Amniotic stem cell (primary cell): ENCODE results near the gene TMEM178A.
"Not testable (repeated sequence)": the region's sequence is repeated elsewhere in the genome, so short reads cannot be mapped to it uniquely, and the experiment has no call there.

Experiments
- DNase-seq: peaks from one replicate; lab custom pipeline; 2025; lab: John Stamatoyannopoulos, UW

Gene TMEM178A

GRCh38 chr2:39648580-39648979 lies 17.1 kb upstream of the TMEM178A start:
- DNase-seq: no peak

- DNase-seq: no peak
Measured at GRCh38 chr2:39649511-39649910, 16.2 kb upstream of the TMEM178A start.

DNA sequence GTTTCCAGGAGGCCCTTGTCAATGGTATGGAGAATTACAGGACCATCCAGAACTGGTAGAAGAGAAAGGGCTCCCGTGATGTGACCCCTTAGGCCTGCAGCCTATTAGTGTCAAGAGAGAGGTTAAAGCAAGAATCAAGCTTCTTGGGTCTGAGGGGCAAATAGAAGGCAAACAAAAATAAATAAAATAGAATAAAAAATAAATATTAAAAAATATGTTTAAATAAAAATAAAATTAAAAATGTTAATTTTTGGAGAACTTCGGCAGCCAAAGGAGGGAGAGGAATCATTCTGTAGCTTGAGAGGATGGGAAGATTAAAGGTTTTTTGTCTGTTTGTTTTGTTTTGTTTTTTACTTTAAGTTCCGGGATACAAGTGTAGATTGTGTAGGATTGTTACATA lies 15.2 kb upstream of the TMEM178A start:
- no peak for DNase-seq

- DNase-seq: not testable (repeated sequence)
Measured at GRCh38 chr2:39656215-39656614, 9.5 kb upstream of the TMEM178A start.

GRCh38 chr2:39657287-39657937 lies 8.3 kb upstream of the TMEM178A start:
- no peak for DNase-seq

- no peak for DNase-seq
Measured at GRCh38 chr2:39658371-39658770, 7.3 kb upstream of the TMEM178A start.

DNA sequence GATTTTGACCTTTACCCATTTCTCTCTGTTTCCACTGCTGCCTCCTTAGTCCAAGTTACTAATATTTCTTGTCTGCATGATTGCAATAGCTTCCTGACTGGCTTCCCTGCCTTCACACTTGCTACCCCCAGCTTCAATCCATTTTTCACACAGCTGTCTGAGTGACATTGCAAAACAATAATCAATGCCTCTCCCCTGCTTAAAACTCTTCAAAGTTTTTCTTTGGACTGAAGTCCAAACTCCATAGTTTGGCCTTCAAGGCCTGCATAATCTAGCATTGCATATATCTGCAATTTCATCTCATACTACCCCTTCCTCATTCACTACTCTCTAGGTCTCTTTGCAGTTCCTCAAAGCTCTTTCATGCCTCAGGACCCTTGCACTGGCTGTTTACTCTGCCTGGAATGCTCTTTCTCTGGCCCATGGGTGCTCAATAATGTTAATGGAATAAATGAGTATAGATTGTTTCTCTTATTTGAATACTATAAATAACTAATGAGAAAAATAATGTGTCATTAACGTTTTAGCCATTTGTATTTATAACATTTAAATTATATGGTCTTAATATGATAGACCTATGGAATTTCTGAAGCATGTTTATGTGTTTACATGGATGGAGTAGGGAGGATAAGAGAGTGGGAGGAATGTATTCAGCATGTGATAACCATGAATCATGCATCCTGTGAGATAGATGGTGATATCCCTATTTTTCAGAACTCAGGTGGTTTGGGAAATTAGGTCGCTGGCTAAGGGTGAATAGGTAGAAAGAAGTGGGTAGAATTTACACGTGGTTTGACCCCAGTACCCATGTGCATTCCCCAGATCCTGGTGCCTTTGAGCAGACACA lies 5.7 kb upstream of the TMEM178A start:
- DNase-seq: no peak

DNA sequence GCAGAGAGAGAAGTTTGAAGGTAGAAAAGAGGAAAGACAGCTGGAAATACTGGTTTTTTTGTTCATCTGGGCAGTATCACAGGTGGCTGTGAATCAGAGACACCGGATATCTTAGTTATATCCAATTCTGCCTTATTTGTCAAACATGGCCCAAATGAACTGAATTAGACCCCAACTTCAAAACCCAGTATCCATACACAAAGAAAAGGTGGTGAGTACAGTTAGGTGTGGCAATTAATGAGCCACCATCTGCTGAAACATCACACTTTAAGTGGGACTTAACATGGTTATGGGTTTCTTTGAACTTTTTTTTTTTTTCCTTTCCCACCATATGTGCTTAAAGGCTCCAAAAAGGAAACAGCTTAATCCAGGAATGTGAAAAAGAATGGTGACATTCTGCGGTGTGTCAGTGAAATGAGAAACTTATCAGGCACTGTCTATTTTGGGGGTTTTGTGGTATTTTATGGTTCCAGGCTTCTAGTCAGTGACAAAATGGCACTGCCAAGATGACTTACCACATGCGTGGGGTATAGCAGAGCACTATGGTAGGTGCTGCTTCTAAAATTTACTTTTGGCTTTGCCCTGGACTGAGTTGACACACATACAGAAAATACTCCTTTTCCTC lies 5.0 kb upstream of the TMEM178A start:
- DNase-seq: no peak

- DNase-seq: no peak
Measured at GRCh38 chr2:39661826-39662225, 3.9 kb upstream of the TMEM178A start.

DNA sequence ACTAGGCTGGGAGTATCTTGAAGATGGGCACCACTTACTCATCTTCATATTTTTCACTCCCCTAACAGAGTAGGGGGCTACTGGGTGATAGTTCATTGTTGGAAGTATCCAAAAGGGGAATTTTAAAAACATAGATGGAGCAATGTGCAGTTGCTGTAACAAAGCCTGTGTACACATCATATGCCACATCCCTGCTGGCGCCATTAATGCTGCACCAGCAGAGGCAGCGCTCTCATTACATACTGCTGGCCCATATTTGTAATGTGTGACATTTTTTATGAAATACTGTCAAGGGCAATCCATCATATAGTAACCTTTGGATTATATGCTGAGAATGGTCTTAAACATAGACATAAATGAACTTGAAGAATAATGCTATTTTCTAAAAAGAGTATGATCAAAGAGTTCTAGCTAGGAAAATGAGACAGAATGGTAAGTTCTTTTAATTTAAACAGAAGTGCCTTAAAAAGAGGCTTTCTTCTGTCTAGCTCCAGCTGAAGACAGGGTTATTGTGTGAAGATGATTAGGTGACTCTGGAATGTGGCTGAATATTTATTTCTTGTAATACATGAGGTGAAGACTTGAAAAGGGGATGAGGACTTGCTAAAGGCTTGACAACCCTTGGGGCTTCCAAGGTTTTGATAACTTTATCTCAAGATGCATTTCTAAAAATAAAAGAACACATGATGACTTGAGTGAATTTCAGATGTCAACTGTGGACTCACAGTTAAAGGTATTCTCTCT lies 2.4 kb upstream of the TMEM178A start:
- no peak for DNase-seq

- no peak for DNase-seq
Measured at GRCh38 chr2:39664232-39664887, 1.4 kb upstream of the TMEM178A start.

DNA sequence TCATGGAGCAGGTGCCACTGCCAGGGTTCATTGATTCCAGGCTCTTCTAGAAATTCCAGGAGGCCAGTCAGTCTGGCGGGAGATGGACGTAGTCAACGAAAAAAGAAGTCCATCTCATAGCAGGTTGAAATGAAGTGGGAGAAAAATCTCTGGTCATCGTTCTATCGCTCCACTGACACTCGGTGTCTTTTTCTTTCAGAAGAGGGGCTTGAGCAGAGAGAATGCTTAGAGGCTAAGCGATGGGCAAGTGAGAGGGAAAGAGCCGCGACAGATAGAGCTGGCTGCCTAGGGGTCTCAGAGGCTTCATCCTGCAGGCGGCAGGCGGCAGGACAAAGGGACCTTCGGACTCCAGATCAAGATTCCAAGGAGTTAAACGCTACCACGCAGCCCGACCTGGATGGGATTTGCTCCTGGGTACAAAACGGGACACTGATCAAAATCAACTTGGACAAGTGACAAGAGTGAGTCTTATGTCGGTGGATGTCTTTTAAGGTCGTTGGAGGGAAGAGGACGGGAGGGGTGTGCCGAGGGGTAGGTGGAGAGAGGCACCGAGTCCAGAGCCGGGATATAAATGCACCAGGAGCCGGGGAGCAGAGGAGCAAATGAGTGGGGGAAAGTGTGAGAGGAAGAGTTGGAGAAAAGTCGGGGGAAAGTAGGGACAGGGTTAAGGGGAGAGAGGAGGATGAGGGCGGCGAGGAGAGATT lies 677 bp upstream of the TMEM178A start:
- no peak for DNase-seq

DNA sequence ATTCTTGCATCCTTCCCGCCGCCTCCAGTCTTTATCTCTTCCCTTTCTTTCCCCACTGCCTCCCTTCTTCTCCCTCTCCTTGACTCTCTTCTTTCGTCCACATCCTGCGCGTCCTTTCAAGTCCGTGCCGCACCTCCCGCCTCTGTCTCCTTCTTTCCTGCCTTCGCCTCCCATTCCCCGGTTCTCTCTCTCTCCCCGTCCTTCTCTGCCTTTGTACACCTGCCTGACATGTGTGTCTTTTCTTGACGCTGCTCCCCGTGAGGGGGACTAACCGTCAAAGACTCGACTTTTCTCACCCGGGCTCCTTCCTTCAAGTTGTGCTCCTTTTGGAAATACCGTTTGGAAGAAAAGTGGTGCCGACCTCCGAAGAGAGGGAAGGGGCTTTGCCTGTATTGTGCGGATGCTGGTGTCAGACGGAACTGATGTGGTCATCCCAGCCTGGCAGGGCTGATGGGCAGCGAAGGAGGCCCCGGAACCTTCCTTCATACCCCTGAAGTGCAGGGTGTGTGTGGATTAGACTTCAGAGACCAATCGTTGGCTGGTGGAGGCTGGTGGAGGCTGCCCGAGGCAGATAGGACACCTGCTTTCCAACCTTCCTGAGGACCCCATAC lies 879 bp downstream of the TMEM178A start:
- no peak for DNase-seq

GRCh38 chr2:39667104-39667885 lies 1.6 kb downstream of the TMEM178A start:
- DNase-seq: no peak

- no peak for DNase-seq
Measured at GRCh38 chr2:39667886-39668276, 2.2 kb downstream of the TMEM178A start.

DNA sequence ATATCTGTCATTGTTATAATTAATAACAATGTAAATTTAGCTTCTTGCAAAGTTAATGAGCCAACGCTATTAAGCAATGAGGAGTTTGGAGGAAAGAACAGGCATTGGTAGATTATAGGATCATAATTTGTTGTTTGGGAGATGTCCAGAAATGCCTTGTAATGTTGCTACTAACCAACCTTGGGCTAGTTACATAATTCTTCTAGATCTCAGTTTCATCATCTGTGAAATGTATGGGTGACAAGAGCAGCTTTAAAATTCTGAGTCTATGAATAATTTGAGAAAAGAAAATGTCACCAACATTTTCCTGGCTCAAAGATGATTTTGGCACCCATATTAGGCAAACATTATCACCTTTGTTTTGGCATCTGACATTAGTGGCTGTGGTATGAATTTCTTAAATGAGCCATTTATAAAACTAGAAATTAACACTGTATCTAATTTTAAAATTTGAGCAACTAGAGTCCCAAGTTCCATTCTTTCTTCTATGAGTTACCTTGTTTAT lies 2.9 kb downstream of the TMEM178A start:
- no peak for DNase-seq

DNA sequence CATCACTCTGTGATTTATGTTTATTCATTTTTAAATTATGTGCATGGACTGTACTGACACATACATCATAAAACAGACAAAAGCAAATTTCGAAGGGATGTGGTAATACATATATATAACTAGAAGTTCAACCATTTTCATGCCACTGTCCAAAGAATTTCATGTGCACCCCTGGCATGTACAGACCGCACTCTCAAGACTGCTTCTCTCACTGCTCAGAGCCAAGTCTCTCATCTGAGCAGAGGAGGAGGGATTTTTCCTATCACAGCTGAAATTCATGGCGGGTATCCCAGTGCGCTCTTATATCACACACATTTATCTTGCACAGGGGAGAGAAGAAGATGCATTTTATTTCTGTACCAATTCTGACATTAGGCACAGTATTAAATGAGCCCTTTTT lies 5.9 kb downstream of the TMEM178A start:
- no peak for DNase-seq

GRCh38 chr2:39673018-39673417 lies 7.3 kb downstream of the TMEM178A start:
- DNase-seq: no peak

DNA sequence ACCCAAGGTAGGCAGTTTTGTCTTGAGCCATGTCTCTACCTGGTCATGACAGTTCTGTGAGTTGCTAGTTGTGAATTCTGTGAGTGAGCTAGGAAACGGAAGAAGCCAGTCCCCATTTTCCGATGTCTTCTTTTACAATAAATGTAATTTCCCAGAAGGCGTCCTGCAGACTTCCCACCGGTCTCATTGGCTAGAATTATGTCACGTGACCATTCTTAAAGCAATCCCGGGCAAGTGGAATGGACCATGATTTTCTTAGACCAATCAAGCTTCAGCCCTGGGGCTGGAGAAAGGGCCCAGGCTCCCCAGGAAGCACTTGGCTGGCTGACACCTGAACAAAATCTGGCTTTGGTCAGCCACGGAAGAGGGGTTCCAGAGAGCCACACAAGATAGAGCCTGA lies 10.6 kb downstream of the TMEM178A start:
- no peak for DNase-seq

GRCh38 chr2:39678170-39678569 lies 12.5 kb downstream of the TMEM178A start:
- no peak for DNase-seq
